H4 (cell line): ENCODE measurements around the gene FMN2. TPM values are rescaled to one million over a fixed set of nuclear protein-coding genes. Genes with fewer than 3 reads are reported as not detected.

Source experiments
- DNase-seq: peaks from one replicate; pipeline ENCODE4 v3.0.0-alpha.2; 2015; ENCODE audit warnings: low spot score
- total RNA-seq: library from RNA; depleted of rRNA; stranded (reverse); fragments of >200 nt; shearing (Covaris generic); gene quantifications from 2 replicates; pipeline ENCODE4 v1.2.3, GENCODE V29; 2014; rRNA removed

FMN2 gene
- total RNA-seq: 1.9 and 5.2 TPM in 2 replicates

DNA sequence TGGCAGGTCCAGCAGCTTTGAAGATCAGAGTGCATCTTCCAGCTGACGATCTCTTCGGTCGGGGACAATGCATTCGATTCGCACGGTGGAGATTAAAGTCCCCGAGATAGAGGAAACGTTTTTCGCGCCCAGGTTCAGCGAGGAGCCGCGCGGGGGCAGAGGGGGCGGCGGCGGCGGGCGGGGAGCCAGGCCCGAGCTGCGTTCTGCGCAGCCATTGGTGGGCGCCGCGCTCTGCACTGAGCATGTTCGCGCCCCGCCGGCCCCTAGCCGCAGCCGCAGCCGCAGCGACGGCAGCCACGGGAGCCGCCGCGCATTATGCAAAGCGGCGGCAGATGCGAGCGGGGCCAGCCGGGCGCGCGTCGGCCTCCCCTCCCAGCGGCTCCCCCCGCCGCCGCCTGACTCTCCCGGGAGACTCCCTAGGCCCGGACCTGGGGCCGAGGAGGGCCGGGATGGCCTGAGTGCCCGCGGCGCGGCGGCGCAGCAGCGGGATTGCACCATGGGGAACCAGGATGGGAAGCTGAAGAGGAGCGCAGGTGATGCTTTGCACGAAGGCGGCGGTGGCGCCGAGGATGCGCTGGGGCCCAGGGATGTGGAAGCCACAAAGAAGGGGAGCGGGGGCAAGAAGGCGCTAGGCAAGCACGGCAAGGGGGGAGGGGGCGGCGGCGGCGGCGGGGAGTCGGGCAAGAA, at the start of gene FMN2:
FMN2 (plus strand) TSS at position 270 of the 687 bp plus-strand sequence; CDS start at position 497, 227 bp downstream.
- peak; percentile 23 for DNase-seq

DNA sequence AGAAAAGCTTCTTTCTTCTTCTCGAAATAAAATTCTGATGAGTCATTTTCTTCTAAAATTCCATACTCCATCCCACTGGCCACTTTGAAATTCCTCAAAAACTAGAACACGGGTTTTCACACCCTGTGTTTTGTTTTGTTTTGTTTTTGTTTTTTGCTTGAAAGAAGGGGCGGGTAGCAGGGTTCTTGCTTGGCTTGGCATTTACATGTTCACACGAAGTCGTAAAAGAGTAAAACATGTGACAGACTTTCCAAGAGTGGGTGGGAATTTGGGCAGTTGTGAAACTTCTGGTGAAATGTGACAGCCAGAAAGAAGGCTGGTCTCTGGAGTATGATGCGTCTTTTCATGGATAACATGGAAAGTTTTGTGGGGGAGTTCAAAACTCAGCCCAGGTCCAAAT, 47.1 kb upstream of the FMN2 start:
- peak; percentile 11 for DNase-seq

DNA sequence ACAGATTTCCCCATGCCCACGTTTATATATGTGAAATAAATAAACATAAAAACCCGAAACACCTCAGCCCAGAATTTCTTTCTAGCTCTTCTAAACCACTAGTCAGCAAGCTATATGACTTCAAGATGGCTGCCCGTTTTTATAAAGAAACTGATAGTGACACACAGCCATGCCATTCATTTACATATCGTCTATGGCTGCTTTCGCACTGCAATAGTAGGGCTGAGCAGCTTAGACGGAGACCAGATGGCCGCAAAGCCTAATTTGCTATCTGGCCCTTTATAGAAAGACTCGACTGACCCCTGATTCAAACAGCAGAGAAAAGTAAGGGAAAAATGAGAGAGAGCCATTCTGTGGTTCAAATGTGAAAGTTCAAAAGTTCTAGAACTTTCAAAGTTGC, 45.7 kb upstream of the FMN2 start:
- DNase-seq: no peak

DNA sequence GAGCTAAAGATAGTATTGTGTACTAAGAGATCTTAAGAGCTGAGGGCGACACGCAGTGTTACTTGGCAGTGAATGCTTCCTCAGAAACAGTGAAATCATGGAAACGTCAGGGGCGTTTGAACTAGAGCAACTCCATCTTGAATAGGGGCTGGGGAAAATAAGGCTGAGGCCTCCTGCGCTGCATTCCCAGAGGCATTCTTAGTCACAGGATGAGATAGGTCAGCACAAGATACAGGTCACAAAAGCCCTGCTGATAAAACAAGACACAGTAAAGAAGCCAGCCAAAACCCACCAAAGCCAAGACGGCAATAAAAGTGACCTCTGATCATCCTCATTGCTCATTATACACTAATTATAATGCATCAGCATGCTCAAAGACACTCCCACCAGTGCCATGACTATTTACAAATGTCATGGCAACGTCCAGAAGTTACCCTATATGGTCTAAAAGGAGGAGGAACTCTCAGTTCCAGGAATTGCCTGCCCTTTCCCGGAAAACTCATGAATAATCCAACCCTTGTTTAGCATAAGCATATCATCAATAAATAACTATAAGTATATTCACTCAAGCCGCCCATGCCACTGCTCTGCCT, 37.5 kb upstream of the FMN2 start:
- DNase-seq: no peak

DNA sequence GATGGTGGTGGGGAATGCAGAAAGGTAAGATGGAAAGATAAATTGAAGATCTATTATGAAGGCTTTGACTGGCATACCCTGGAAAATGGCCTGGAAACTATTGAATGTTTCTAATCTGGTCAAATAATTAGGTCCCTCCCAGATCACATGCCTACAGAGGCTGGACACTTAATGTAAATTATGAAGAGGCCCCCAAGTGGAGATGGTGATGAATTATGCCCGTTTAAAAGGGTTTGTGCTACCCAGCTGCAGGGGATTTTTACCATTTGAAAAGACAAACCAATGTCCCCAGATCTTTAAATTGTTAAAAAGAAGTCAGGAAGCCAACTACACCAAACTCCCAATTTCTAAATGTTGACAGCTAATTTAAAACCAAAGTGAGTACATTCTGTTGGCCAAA, 35.7 kb upstream of the FMN2 start:
- no peak for DNase-seq

DNA sequence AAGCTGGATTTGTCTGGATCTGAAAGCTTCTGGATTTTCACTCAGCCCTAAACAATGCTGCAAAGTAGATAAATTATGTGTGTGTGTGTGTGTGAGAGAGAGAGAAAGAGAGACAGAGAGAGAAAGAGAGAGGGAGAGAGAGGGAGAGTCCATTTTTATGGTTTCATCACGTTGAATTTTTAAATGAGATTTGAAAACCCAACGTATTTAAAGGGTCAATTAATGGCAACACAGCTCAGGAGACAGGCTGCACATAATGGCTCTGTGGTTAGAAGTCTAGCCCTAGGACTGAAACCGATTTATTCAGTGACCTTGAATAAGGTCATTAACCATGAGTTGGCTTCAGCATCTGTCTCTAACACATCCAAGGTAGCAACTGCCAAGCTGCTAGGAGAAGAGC, 35.3 kb upstream of the FMN2 start:
- DNase-seq: no peak

DNA sequence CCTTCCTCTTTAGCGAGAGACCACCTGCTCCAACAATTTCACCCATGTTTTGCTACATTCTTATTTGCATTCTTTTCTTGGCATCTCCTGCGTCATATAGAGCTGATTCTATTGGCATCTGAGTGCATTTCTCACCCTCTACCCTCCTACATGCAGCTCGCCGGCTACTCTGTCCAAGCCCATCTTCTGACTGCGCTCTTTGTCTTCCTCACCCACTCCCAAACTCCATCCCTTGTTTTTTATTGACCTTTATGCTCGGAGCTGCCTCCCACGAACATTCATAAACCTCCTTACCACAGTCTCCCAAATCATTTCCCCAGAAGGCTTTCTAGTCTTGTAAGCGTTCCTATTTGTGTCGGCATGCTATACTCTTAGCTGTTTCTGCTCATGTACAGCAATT, 33.6 kb upstream of the FMN2 start:
- DNase-seq: no peak

DNA sequence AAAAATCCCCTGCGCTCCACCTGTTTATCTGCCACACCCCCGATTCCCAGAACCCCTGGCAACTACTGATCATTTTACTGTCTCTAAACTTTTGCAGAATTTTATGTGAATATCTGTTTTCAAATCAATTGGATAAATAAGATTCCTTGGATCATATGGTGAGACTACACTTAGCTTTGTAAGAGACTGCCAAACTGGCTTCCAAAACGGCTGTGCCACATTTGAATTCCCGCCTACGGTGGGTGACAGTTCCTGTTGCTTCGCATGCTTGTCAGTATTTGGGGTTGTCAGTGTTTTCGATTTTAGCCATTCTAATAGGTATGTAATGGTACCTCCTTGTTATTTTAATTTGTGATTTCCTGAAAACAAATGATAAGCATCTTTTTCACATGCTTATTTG, 22.7 kb upstream of the FMN2 start:
- DNase-seq: no peak

DNA sequence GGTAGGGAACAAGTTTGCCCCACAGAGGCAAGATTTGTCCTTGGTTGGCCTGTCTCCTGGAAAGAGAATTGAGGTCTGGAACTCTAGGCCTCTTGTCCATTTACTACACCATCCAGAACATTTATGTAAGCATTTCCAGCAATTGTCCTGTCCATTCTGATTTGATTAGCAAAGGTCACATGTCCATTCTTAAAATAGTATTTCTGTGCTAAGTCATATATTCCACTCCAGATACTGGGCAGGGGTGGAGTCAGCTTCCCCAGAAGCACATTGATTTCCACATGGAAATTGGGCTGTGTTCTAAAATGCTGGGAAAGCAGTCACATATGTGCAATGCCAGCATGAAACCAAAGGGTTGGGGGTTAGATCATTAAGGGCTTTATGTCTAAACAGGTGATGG, 21.5 kb upstream of the FMN2 start:
- no peak for DNase-seq

DNA sequence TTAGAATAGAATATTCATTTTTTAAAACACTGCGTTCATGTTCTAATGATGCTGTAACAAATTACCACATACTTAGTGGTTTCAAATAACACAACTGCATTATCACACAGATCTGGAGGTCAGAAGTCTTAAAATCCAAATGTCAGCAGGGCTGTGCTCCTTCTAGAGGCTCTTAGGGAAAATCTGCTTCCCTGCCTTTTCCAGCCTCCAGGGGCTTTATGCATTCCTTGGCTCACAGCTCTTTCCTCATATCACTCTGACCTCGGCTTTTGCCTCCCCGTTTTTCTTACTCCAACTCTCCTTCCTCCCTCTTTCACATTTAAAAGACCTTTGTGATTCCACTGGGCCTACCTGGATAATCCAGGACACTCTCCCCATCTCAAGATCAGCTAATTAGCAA, 18.6 kb upstream of the FMN2 start:
- no peak for DNase-seq

DNA sequence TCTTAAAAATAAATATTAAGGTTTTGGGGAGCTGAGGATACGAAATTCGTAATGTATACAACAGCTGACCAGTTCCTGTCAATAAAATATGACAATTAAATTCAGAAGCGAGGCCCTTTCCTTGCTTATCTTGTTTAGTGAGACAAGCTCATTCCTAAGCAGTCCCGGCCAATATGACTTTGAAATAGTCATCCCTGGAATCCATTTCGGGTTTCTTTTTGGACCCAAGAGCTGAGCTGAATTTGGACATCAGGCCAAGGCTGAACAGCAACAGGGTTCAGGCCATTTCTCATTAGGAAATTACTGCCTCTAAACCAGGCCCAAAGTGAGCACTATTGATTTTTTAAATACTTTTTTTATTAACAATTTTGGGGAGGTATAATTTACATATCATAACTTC, 17.3 kb upstream of the FMN2 start:
- DNase-seq: no peak

DNA sequence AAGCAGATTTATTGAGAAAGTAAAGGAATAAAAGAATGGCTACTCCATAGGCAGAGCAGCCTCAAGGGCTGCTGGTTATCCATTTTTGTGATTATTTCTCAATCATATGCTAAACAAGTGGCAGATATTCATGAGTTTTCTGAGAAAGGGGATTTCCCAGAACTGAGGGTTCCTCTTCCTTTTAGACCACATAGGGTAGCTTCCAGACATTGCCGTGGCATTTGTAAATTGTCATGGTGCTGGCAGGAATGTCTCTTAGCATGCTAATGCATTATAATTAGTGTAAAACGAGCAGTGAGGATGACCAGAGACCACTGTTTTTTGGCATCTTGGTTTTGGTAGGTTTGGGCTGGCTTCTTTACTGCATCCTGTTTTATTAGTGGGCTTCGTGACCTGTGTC, 16.8 kb upstream of the FMN2 start:
- no peak for DNase-seq

DNA sequence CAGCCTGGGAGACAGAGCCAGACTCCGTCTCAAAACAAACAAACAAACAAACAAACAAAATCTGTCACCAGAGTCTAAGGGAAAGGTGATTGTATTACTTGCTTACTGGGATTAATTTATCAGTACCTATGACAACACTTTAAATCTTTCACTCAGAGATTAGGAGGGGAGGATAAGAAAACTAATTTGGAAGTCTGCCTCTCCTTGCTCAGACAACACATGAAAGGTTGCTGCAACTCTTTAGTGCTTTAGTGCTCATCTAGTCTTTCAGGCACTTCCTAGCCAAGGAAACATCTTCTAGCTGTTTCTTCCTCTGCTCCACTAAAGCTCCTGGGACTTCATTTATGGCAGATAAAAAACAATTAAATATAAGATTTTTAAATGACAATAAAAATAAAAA, 7.3 kb upstream of the FMN2 start:
- no peak for DNase-seq

DNA sequence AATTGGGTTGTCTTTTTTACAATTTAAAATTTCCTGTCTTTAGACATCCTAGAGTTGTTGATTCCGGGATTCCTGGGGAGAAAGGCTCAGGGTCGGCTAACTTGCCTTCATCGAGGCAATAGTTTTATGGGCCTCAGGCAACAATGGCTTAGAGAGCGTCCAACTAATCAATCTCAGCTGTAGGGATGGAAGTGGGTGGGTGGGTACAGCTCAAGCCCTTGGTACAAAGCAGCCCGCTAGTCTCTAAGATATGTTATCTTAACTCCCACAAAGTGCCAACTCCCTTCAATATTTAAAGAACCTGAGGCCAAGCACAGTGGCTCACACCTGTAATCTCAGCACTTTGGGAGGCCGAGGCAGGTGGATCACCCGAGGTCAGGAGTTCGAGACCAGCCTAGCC, 6.9 kb upstream of the FMN2 start:
- DNase-seq: no peak

DNA sequence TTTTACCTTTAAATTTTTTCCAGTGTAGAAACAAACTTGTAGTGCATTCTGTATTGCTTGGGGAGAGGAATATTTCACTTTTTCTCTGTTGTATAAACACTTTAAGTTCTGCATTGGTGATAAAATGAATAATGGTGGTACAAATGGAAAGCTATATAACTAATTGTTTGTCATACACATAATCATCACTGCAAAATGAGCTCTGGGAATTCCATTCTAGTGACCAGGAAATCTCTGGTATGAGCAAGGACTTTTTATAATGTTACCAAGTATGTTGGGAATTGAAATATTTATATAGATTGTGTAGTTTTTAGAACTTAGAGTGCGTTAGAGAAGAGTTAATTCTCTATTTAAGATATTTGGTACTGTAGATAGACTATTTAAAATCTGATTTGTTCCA, 5.0 kb upstream of the FMN2 start:
- no peak for DNase-seq

DNA sequence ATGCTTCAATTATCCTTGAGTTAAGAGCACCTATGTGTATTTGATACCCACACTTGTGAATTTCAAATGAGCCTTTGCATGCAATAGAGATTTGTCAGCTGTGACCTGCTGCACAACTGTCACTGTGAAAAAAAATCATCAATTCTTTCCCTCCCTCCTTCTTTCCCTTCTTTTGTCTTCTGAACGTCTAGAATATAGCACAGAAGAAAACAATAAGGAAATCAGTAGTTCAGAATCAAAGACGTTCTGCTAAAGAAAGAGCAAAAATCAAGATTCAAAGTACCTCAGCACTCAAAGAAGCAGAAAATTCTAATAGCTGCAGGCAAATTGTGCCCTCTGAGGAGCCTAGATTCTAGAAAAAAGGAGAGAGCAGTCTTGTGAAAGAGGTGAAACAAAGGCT, 1.7 kb upstream of the FMN2 start:
- no peak for DNase-seq

DNA sequence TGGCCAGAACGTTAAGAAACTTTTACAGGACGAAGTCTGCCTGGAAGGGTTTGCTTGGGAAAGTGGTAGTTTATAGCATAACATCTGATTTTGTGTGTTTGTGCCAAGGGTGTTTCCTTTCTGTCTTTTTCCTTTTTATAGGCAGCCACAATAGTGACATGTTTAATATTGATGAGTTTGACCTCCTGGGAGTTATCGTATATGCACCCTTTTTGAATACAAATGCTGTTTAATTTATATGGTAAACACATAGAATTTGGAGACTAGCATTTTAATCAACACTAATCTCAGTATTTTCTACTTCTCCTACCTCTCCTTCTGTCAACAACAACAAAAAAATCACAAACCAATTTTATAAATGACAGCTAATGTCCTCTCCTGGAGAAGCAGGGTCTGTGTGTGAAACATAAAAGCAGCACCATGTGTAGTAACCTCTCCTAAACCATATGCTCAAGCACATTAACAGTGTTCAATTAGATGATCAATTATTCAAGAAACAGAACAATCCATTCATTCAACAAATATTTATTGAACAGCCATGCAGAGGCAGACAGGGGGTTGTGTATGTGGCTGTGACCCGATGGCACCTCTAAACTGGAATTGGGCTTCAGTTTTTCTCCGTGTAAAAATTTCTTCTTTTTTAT, 604 bp upstream of the FMN2 start:
- DNase-seq: no peak

DNA sequence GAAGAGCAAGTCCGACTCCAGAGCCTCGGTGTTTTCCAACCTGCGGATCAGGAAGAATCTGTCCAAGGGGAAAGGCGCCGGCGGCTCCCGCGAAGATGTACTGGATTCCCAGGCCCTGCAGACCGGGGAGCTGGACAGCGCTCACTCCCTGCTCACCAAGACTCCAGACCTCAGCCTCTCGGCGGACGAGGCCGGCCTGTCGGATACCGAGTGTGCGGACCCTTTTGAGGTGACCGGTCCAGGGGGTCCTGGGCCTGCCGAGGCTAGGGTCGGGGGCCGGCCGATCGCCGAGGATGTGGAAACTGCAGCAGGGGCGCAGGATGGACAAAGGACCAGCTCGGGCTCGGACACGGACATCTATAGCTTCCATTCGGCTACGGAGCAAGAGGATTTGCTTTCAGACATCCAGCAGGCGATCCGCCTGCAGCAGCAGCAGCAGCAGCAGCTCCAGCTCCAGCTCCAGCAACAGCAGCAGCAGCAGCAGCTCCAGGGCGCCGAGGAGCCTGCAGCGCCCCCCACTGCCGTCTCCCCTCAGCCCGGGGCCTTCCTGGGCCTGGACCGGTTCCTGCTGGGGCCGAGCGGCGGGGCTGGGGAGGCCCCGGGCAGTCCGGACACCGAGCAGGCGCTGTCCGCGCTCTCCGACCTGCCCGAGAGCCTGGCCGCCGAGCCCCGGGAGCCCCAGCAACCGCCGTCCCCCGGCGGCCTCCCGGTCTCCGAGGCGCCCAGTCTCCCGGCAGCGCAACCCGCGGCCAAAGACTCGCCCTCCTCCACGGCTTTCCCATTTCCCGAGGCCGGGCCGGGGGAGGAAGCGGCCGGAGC, 827 bp downstream of the FMN2 start:
- DNase-seq: peak; percentile 18

DNA sequence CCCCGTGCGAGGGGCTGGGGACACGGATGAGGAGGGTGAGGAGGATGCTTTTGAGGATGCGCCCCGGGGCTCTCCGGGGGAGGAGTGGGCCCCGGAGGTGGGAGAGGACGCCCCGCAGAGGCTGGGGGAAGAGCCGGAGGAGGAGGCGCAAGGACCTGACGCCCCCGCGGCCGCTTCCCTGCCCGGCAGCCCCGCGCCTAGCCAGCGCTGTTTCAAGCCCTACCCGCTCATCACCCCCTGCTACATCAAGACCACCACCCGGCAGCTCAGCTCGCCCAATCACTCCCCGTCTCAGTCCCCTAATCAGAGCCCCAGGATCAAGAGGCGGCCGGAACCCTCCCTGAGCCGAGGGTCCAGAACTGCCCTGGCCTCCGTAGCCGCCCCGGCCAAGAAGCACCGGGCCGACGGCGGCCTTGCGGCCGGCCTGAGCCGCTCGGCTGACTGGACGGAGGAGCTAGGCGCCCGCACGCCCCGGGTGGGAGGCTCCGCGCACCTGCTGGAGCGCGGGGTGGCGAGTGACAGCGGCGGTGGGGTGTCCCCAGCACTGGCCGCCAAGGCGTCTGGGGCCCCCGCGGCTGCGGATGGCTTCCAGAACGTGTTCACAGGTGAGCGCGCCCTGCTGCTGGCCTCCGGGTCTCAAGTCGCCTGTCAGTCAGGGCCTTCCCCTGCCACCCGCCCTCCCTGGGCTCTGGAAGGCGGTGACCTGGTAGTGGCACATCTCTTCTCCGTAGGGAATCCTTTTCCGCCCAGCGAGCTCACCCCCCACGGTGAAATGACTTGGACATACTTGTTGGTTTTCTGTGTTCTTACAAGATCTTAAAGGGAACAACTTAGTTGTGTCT, 1.7 kb downstream of the FMN2 start:
- DNase-seq: no peak

DNA sequence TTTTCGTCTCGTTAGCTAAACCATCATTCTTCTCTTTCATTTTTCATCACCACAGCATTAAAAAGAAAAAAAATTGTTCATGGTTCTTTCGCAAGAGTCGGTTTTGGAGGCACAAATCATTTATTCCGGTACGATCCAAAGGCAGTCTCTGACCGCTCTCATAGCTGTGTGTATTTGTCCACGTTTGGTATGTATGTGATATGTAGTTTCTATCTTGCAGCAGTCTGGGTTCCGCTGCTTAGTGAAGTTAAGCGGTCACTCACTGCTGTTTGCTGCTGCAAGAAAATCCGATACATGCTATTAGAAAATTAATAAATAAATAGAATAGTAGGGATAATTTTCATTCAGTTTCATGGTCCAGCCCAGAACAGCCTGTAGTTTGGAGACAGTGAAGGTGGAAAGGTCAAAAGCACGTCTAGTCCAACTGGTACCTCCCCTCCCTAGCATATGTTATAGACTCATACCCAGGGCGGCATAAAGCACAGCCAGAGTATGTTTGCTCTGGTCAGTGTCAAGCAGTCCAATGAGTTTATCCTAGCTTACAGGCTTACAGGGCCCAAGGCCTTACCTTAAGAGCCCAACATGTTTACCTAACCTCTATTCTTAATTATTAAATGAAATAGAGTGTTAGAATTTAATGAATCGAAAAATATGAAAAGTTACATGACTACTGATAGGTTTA, 2.5 kb downstream of the FMN2 start:
- DNase-seq: no peak

DNA sequence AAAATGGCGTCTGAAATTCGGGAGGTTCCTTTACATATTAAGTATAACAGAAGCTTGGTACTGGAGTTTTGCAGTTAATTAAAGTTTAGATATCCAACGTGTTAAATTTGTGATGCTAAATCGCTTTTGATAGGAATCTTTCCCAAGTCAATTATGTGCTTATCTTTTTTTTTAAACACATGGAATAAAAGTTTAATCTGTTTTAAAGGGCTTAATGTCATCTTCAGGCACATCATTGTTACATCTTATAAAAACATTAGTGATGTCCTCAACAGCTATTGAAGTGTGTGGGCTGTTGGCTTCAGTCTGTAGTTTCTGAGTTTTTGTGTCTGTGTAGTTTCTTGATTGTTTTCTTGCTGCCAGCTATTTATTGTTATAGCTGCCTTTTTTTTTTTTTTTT, 5.3 kb downstream of the FMN2 start:
- DNase-seq: no peak
